Parathyroid adenoma (tissue), 2 donors: Measurements from ENCODE around the gene DDX24.

Experiments used
- H2AFZ ChIP-seq: fragments of 300-600 bp; sonication (generic); one replicate; pipeline ENCODE4 v1.7.0; 2017; ENCODE audit warnings: antibody characterized with exemption, mild to moderate bottlenecking
- H3K27ac ChIP-seq: fragments of 300-600 bp; sonication (generic); one replicate; pipeline ENCODE4 v1.7.0; 2017
- H3K27me3 ChIP-seq: fragments of 300-600 bp; sonication (generic); one replicate; pipeline ENCODE4 v1.7.0; 2017; ENCODE audit warnings: low read length; ENCODE audit not compliant: control insufficient read depth, insufficient read depth
- H3K36me3 ChIP-seq: fragments of 300-600 bp; sonication (generic); one replicate; pipeline ENCODE4 v1.7.0; 2017; ENCODE audit warnings: low read length; ENCODE audit not compliant: control insufficient read depth, insufficient read depth
- H3K4me1 ChIP-seq: fragments of 300-600 bp; sonication (generic); one replicate; pipeline ENCODE4 v1.7.0; 2017; ENCODE audit warnings: control low read depth
- H3K4me2 ChIP-seq: fragments of 300-600 bp; sonication (generic); one replicate; pipeline ENCODE4 v1.7.0; 2017; ENCODE audit warnings: low read length
- H3K4me3 ChIP-seq: fragments of 300-600 bp; sonication (generic); one replicate; pipeline ENCODE4 v1.7.0; 2017; ENCODE audit warnings: low read depth, low read length
- H3K79me2 ChIP-seq: fragments of 300-600 bp; sonication (generic); one replicate; pipeline ENCODE4 v1.7.0; 2017; ENCODE audit warnings: control low read depth
- H3K9ac ChIP-seq: fragments of 300-600 bp; sonication (generic); one replicate; pipeline ENCODE4 v1.7.0; 2017; ENCODE audit warnings: mild to moderate bottlenecking
- H3K9me3 ChIP-seq: fragments of 300-600 bp; sonication (generic); one replicate; pipeline ENCODE4 v1.7.0; 2017; ENCODE audit warnings: low read length; ENCODE audit not compliant: control insufficient read depth
- TF ChIP-seq, protein P1 (sequence below): fragments of 300-600 bp; sonication (generic); IDR thresholded peaks from one replicate; pipeline ENCODE4 v1.7.0; 2017; ENCODE audit warnings: antibody characterized with exemption, mild to moderate bottlenecking
- donor health status: primary hyperparathyroidism.

Gene DDX24

DNA sequence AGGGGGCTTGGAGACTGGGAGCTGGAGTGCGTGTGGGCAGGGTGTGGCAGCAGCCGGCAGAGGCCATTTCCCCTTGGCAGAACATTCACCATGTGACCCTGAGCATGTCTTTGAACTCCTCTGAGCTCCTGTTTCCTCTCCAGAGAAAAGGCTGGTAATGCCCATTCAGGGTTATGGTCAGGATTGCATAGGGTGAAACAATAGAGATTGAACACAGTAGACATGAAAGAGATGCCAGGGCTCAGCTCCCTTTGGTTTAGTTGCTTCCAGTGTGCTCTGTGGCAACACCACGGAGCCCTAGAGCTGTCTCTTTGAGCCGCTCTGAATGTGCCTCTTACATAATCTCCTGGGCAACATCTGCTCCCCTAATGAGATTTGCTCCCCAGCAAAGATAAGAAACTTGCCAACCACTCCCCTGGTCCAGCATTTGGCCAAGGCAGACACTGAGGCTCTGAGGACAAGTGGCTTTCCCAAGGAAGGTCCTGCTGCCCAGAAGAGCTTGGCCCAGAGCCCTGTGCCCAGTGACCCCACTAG, 34.1 kb upstream of the DDX24 start:
- Histone ChIP-seq H3K36me3 (no peaks in the 10 kb centered on the region), H3K4me2 (no peak overlapping the region), H3K4me1 (no peaks in the 10 kb centered on the region), H2AFZ (no peak overlapping the region), H3K9ac (no peak overlapping the region), H3K4me3 (no peak overlapping the region), H3K79me2 (no peaks in the 10 kb centered on the region), H3K27me3 (no peaks in the 10 kb centered on the region), H3K9me3 (no peaks in the 10 kb centered on the region), H3K27ac (no peak overlapping the region)
- TF ChIP-seq, protein P1, sequence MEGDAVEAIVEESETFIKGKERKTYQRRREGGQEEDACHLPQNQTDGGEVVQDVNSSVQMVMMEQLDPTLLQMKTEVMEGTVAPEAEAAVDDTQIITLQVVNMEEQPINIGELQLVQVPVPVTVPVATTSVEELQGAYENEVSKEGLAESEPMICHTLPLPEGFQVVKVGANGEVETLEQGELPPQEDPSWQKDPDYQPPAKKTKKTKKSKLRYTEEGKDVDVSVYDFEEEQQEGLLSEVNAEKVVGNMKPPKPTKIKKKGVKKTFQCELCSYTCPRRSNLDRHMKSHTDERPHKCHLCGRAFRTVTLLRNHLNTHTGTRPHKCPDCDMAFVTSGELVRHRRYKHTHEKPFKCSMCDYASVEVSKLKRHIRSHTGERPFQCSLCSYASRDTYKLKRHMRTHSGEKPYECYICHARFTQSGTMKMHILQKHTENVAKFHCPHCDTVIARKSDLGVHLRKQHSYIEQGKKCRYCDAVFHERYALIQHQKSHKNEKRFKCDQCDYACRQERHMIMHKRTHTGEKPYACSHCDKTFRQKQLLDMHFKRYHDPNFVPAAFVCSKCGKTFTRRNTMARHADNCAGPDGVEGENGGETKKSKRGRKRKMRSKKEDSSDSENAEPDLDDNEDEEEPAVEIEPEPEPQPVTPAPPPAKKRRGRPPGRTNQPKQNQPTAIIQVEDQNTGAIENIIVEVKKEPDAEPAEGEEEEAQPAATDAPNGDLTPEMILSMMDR = no peak

DNA sequence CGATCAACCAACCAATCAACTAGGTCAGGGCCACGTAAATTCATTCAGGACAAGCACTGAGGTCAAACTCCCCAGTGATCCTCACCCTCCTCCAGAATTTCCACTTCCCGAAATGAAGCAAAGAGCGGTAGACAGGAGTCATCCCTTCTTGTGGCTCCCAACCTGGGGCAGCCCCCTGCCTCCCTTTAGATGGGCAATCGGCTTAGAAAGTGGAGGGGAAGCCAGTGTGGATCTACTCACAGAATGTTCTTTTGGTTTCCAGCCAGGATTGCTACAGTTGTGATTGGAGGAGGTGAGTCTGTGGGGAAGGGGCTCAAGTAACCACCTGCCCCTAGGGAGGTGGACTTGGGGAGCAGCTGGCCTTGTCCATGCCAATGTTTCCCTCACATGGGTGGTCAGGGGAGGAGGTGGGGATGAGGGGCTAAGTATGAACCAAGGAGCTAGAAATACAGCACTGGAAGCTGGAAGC, 33.6 kb upstream of the DDX24 start:
- peak overlapping the region; percentile 30 for H2AFZ ChIP-seq
- H3K4me2 ChIP-seq = no peak overlapping the region
- TF ChIP-seq, protein P1 = no peak

DNA sequence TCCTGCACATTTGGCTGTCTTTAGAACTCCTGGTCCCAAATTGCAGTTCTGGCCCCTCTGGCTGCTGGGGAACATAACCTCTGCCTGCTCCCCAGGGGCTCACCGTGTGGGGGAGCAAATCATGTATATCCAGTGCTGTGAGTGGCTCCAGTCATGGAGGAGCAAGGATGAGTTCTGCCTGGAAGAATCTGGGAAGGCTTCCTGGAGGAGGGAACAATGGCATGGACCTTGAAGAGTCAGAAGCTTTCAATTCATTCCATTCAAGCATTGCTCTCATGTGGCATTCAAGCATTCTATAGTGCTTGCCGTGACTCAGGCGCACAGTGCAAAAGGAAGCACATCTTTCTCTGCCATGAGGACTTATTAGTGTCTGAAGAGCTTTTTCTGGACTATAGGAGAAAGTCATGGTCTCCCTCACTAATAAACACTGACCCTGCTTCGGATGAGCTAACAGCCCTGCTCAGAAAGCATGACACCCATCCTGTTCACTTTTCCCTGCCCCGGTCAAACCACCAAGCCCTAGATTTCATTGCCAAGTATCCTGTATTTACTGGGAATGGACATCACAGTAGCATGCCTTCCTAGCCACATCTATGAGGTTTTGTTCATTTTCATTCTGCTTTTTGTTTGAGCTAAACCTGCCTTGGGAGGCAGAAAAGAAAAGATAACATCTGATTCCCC, 33.0 kb upstream of the DDX24 start:
- TF ChIP-seq, protein P1 = no peak
- no peak overlapping the region for H3K4me3 ChIP-seq
- no peak overlapping the region for H3K27ac ChIP-seq
- H2AFZ ChIP-seq = no peak overlapping the region
- H3K4me1 ChIP-seq = no peaks in the 10 kb centered on the region
- no peaks in the 10 kb centered on the region for H3K9me3 ChIP-seq
- no peaks in the 10 kb centered on the region for H3K27me3 ChIP-seq
- no peak overlapping the region for H3K4me2 ChIP-seq
- no peaks in the 10 kb centered on the region for H3K79me2 ChIP-seq
- no peaks in the 10 kb centered on the region for H3K36me3 ChIP-seq
- H3K9ac ChIP-seq = no peak overlapping the region

More for the DNA sequence above, 33.6 kb upstream of the DDX24 start:
- H3K27me3 ChIP-seq = no peaks in the 10 kb centered on the region
- no peaks in the 10 kb centered on the region for H3K9me3 ChIP-seq
- H3K9ac ChIP-seq = no peak overlapping the region
- no peaks in the 10 kb centered on the region for H3K79me2 ChIP-seq
- no peak overlapping the region for H3K4me3 ChIP-seq
- no peaks in the 10 kb centered on the region for H3K36me3 ChIP-seq
- H3K4me1 ChIP-seq = no peaks in the 10 kb centered on the region
- H3K27ac ChIP-seq = no peak overlapping the region

DNA sequence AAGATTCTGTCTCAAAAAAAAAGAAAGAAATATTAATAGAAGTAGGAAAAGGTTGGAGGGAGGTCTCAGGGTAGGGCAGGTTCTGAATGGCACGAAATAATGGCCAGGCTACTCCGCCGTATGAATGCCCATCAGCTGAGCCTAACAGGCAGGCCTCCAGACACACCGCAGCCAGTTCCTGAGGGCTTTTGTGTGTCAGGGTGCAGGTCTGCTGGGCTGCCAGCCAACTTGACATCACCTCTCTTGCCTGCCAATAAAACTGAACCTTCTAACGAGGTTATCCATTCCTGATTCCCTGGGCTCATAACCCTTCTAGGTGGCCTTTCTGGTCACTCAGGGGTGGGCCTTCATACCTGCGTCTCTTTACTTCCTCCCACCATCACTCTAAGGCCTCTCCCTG, 32.5 kb upstream of the DDX24 start:
- H3K4me2 ChIP-seq = no peak overlapping the region
- H3K9ac ChIP-seq = no peak overlapping the region
- H3K27ac ChIP-seq = no peak overlapping the region
- no peak overlapping the region for H2AFZ ChIP-seq
- H3K79me2 ChIP-seq = no peaks in the 10 kb centered on the region
- TF ChIP-seq, protein P1 = no peak
- no peak overlapping the region for H3K4me3 ChIP-seq
- no peaks in the 10 kb centered on the region for H3K4me1 ChIP-seq
- no peaks in the 10 kb centered on the region for H3K27me3 ChIP-seq
- H3K36me3 ChIP-seq = no peaks in the 10 kb centered on the region
- no peaks in the 10 kb centered on the region for H3K9me3 ChIP-seq

DNA sequence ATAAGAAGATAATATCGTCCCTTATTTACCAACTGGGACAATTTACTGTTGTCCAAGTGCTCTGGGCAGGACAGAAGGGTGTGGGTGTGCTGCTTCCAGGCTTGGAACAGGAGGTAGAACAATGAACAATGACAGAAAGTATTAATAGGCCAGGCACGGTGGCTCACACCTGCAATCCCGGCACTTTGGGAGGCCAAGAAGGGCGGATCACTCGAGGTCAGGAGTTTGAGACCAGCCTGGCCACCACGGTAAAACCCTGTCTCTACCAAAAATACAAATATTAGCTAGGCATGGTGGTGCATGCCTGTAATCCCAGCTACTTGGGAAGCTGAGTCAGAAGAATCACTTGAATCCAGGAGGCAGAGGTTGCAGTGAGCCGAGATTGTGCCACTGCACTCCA, 32.1 kb upstream of the DDX24 start:
- no peaks in the 10 kb centered on the region for H3K36me3 ChIP-seq
- H3K79me2 ChIP-seq = no peaks in the 10 kb centered on the region
- no peak overlapping the region for H3K4me3 ChIP-seq
- no peak overlapping the region for H3K9ac ChIP-seq
- H3K27ac ChIP-seq = no peak overlapping the region
- H3K4me1 ChIP-seq = no peaks in the 10 kb centered on the region
- H3K9me3 ChIP-seq = no peaks in the 10 kb centered on the region
- TF ChIP-seq, protein P1 = no peak
- H3K4me2 ChIP-seq = no peak overlapping the region
- no peaks in the 10 kb centered on the region for H3K27me3 ChIP-seq
- no peak overlapping the region for H2AFZ ChIP-seq
